NOMO-1 treated with DMSO at 0.1 percent for 48 hours (cell line): Measurements from ENCODE around the gene KRT33A.
"Not testable (repeated sequence)": the region's sequence is repeated elsewhere in the genome, so short reads cannot be mapped to it uniquely, and the experiment has no call there.

Source experiments
- DNase-seq: peaks from one replicate; lab custom pipeline; 2025; ENCODE audit not compliant: unreplicated experiment; lab: John Stamatoyannopoulos, UW

Gene KRT33A

DNA sequence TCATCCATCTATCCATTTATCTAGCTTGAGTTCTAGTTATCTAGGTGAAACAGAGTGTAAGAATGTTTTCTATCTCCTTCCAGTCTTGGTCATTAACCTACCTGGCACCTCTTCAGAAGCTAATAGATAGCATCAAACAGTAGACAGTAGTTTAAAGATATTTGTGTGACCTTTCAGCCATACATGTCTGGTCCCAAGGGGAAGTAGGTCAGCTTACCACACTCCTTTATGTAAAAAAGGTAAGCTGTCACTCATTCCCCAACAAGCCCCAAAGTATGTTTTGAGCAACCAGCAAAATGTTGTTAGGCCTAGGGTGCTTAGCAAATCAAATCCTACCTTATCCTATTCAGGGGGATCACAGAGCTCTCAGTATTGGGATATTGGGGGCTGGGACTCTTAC lies 15.4 kb upstream of the KRT33A start:
- no peak for DNase-seq

DNA sequence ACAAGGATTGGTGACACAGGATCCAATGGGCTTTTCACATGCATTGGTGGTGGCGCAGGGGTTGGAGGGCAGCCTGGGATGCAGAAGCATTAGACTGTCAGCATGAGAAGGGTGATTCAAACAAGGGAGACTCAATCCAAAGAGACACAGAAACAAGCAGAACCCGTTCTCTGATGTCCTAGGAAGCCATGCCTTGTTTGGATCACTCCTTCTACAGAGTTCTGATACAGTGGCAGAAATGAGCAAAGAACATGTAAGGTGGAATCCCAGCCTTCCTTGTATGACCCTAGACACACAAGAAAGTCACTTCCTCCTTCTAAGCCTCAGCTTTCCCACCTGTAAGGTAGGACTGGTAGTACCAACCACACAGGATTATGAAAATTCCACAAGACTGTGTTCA lies 13.3 kb upstream of the KRT33A start:
- no peak for DNase-seq

- DNase-seq: no peak
Observed at GRCh38 chr17:41360296-41360995, 9.8 kb upstream of the KRT33A start.

DNA sequence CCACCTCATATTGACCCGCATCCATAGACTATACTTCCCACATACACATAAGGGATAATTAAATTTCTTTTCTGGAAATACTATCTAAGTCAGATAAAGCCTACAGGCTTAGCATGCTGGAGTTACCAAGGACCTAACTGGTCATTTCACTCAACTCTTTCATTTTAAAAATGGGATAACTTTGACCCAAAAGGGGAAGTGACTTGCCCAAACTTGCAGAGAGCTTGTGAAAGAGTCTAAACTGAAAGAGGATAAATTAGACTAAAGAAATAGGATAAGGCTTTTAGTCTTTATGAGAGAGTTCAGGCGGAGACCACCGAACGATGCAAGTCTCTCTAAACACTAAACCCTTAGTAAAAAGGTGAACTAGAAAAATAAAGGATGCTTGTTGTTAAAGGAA lies 3.9 kb upstream of the KRT33A start:
- DNase-seq: peak; percentile 91

- DNase-seq: no peak
Observed at GRCh38 chr17:41352597-41353366, 2.2 kb upstream of the KRT33A start.

DNA sequence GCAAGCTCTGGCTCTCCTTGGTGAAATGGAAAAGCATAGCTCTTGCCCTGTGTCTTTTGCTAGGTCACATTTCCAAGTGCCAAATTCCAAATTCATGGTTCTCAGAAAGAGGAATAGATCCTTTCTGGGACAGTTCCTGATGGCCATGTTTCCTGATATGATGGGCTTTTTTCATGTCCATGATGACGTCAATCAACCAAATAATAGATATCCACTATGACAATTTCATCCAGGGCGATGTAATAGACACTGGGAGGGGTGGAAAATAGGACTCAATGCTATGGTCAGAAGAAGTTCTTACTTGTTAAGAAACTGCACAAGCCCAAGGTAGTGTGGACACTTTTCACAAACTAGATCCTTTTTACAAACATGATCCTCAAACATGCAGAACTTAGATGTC lies 549 bp upstream of the KRT33A start:
- DNase-seq: no peak

DNA sequence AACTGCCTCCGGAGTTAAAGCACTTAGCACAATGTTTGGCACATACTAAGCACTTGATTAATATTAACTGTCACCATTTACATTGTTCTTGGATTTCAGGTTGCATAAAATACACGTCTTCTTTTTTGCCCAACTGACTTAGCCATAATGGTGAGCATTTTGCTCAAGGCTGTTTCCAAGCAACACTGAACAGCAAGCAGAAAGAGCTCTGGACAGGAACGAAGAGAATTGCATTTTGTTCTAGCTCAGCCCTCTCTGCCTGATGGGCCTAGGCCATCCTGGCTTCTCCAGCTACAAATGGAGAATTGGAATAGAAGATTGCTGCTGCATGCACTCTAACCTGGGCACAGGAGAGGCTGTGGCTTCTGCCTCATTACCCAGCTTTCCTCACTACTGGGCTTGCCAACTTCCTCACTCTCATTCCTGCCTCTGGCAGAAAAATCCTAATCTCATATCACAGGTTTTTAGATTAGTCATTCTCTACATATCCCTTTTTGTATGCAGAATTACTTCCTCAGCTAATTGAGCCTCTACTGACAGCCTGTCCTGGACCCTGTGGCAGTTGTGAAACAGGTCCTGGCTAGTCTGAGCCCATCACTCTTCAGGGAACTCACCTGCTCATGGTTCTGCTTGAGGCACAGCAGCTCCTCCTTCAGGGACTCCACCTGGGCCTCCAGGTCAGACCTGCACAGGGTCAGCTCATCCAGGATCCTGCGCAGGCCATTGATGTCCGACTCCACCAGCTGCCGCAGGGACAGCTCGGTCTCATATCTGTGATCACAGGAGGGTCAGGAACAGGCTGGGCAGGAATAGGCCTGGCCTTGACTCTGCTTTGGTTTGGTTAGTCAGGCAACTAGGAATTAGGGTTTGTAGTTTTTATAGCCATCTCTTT lies 2.5 kb downstream of the KRT33A start:
- peak; percentile 46 for DNase-seq

DNA sequence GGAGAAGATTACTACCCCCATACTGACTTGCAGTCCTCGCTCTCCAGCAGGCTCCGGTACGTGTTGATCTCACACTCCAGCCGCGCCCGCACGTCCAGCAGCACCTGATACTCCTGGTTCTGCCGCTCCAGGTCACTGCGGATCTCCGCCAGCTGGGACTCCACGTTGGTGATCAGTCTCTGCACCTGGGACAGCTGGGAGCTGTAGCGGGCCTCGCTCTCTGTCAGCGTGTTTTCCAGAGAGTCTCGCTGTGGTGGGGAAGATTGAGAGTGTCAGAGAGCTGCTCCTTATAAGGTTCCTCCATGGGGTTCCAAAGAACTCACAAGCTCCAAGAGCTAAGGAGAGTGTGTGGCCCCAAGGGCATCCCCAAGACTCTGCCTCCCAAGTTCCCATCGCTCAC lies 4.2 kb downstream of the KRT33A start:
- DNase-seq: not testable (repeated sequence)

GRCh38 chr17:41345992-41346391 lies 4.6 kb downstream of the KRT33A start:
- DNase-seq: no peak

DNA sequence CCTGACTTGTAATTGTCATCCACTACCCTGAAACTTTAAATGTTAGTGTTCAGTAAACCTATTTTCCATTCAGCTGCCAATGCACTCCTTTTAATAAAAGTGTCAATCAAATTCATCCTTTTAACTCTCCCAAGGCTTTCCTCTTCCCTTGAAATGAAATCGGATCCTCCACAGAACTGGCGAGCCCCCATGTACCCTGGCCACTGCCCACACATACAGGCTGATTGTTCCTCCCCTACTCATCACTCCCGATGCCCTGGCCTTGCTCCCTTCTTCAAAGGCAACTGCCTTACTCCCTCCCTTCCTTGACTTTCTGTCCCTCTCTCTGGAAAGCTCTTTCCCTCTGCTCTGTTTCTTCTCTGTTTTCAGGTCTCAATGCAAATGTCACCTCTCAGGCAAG lies 7.6 kb downstream of the KRT33A start:
- DNase-seq: no peak

DNA sequence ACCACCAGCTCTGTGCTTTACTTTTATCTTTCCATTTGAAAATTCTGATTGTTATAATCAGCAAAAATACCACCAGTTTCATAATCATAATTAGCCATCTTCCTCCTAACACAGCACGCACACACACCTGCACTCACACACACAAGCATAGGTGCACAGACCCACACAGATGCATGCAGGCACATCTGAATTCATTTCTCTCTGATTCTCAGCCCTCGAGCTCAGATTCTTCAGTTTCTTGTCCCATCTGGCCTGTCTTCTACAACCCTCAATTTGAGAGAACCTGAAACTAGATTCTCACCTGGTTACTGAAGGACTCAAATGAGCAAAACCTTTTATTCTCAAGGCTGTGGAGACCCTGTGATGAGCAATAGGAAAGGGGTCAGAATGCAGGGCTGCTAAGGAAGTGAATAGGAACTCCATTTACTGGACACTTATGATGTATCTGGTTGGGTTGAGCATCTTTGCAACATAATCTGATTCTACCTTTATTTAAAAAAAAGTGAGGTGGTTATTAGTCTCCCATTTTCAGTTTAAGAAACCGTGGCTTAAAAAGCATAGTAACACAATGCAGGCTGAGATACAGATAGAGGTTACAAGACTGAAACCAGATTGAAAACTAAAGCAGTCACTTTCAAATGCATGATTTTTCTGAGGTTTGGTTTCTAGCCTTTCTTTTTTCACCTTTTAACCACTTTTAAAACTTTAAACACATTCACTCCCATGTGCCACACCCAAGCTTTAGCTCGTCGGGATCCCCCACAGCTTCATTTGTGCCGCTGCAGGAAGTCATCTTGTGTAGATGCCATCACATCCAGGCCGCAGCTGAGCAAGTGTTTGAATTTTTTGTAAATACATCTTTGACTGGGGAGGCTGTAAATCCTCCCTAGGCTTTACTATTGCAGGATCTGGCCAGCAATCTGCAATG lies 9.4 kb downstream of the KRT33A start:
- DNase-seq: no peak

DNA sequence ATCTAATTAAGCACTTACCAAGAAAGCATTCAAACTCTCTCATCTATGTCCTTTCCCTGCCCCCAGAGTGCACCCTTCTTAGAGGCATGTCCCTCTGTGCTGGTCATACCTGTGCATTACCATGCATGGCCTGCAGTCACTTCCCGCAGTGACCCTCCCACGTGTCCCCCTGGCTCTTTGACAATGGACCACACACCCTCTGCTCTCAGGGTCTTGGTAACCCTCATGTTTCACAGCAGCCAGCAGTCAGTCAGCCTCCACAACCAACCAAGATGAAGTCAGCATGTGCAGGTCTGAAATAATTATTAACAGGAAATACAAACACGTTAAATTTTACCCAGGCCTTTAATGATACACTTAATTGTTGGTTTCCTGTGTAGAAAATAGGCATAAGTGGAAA lies 10.1 kb downstream of the KRT33A start:
- no peak for DNase-seq

- DNase-seq: no peak
Observed at GRCh38 chr17:41339571-41340172, 11.0 kb downstream of the KRT33A start.

GRCh38 chr17:41338961-41339485 lies 11.6 kb downstream of the KRT33A start:
- peak; percentile 80 for DNase-seq

DNA sequence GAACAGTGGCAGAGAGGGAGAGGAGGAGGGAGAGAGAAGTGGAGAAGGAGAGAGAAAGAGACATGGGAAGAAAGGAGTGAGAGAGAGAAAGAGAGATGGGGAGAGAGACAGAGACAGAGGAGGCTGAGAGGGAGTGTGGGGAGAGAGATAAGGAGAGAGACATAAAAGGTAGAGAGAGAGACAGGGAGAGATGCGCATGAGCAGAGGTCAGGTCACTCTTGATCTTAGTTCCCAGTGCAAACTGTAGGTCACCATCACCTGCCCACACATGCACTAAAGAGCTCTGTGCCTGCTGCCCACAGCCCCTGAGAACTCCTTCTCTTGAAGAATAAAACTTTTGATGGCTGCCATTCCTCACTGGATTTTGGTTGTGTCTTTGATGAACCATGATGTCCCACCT lies 14.9 kb downstream of the KRT33A start:
- no peak for DNase-seq

DNA sequence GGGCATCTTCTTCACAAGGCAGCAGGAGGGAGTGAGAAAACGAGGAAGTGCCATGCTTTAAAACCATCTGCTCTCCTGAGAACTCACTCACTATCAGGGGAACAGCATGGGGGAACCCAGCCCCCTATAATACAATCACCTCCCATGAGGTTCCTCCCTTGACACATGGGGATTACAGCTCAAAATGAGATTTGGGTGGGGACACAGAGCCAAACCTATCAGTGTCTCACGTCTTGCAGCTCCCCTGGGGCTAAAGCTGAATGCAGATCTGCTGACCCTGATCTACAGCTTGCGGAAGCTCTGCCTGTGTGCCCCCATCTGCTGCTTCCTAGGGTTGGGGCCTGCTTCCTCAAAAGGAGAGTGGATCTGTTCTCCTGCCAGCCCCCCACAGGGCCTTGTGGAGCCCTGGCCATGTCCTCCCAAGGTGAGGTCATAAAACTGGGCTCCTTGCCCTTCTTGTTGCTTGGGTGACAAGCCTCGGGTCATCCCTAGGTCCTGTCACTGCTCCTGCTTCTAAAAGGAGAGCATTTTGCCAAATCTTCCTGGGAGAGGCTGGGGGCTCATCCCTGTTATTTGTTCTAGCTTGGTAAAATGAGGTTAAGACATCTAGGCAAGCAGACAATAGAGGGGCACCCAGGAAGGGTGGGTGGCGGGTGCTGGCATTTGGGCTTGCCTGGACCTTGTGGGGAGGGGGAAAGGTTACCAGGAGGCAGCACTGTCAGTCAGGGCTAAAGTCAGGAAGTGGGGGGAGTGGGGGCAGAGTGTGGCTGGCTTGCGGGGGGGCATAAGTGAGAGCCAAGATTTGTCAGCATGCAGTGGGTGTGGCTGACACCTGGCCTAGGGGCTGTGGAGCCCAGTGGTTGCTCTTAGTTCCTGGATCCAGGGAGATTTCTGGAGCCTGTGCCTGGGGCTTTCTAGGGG lies 16.0 kb downstream of the KRT33A start:
- DNase-seq: peak; percentile 33

- no peak for DNase-seq
Observed at GRCh38 chr17:41333836-41334235, 16.8 kb downstream of the KRT33A start.

- DNase-seq: no peak
Observed at GRCh38 chr17:41333098-41333497, 17.5 kb downstream of the KRT33A start.

DNA sequence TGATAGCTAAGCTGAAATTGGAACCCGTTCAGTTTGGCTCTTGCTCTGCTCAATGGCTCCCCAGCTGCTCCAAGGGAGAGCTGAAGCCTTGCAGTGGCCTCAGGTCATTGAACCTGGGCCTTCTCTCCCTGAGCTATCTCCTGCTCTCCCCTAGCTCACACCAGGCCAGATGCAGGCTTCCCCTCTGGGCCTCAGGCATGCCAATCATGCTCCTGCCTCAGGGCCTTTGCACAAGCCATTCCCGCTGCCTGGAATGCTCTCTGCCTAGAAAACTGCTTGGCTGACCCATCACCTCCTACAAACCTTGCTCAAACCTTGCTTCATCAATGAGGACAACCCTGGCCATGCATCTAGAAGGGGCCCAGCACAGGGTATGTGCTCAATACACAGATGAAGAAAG lies 18.4 kb downstream of the KRT33A start:
- DNase-seq: no peak
